Activated naive CD4-positive, alpha-beta T cell treated with anti-CD3 and anti-CD28 coated beads, Interleukin-2, amount 10 ng/mL, durations not matched to agents 5 hours and 36 hours (primary cell): ENCODE results near the gene RAMAC. TPM values are rescaled to one million over a fixed set of nuclear protein-coding genes. Genes with fewer than 3 reads are reported as not detected.

Experiments used
- total RNA-seq, 2 experiments: library from RNA; stranded (reverse); gene quantifications; one replicate each; pipeline ENCODE4 v1.2.3, GENCODE V29; 2021

RAMAC gene
- total RNA-seq: 10 to 100 TPM; 24.5 to 25.4 TPM

GRCh38 chr15:82985688-82986441 is at the start of gene RAMAC:
Gene RAMAC, plus strand, starts transcription at chr15:82986210. Its CDS starts 2,809 bp downstream, at chr15:82989019.

GRCh38 chr15:82952158-82953081 is 33.6 kb upstream of the RAMAC start, which contains the start of gene HOMER2:
Gene HOMER2, minus strand, starts transcription at chr15:82952720. Its CDS starts 185 bp downstream, at chr15:82952535.

GRCh38 chr15:83011271-83012075 is 25.5 kb downstream of the RAMAC start, which contains the start of gene C15orf40:
Gene C15orf40, minus strand, starts transcription at chr15:83011639. Its CDS starts 32 bp downstream, at chr15:83011607.

Other genes with a start within 250 kb of the RAMAC start
- gene FSD2, start 180.1 kb upstream of the RAMAC start, total RNA-seq: not detected
- 10 to 100 TPM; 16.5 to 17.8 TPM for gene WHAMM, start 176.6 kb upstream of the RAMAC start, total RNA-seq
- gene HOMER2, start 33.5 kb upstream of the RAMAC start, total RNA-seq: 10 to 100 TPM; 10.7 to 12.9 TPM
- 10 to 100 TPM; 22.7 to 26.8 TPM for gene C15orf40, start 25.4 kb downstream of the RAMAC start, total RNA-seq
- gene BTBD1, start 81.0 kb downstream of the RAMAC start, total RNA-seq: 10 to 100 TPM; 47.9 to 51.4 TPM
- gene TM6SF1, start 121.4 kb downstream of the RAMAC start, total RNA-seq: 10 to 100 TPM; 15.2 to 16.6 TPM
- 10 to 100 TPM; 26.7 to 28.2 TPM for gene HDGFL3, start 221.6 kb downstream of the RAMAC start, total RNA-seq